Amniotic stem cell (primary cell): ENCODE results near the gene C12orf42.

Source experiments
- DNase-seq: peaks from one replicate; lab custom pipeline; 2025; lab: John Stamatoyannopoulos, UW

C12orf42 gene

DNA sequence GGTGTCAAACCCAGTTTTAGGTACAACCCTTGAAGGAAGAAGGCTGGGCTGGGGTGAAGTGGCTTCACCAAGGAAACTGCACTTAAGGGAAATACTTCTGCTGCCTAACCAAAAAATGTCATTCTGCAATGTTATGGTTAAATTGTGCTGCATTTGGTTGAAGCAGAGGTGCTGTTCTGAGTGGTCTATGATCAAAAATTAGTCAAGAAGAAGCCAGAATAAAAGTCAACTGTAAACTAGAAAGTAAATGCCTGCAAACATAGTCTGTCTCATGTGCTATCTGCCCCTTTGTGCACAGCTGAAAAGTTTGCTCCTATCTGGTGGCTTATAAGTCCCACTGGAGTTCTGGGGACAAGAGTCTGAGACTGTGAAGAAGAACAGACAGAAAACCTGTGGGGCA is 158.8 kb downstream of the C12orf42 start:
- DNase-seq = no peak

DNA sequence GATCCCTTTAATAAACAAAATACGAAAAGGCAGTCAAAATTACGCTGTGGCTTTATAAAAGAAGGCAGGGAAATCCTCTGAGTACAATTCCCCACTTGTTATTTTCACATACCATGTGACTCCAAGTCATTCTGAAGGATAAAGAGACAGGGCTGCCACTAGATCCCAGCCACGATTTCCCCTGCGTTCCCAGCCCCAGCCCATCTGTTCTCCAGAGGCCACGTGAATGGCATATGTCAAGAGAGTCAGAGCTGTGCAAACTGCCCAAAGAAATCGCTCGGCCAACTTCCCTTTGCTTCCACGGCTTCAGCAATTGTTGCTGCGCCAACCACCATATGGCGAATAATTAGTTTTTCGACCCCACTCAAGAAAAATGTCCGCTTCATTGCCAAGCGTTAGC is 161.3 kb downstream of the C12orf42 start:
- no peak for DNase-seq

DNA sequence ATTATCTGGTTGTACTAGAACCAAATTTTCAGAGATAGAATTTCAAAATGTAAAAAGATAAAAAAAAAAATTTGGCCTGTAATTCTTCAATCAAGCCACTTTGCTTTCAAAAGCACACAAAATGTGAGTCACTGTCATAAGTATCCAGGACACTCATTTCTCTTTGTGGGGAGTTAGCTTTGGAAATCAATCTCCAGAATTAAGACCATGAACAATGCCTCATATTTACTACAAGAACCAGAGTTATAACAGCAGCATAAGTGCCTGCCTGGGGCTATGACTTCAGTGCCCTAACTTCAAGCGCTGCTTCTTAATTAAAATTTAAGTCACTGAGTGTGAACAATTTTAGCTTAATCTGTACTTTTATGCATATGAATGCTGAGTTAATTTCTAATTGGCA is 162.1 kb downstream of the C12orf42 start:
- no peak for DNase-seq

DNA sequence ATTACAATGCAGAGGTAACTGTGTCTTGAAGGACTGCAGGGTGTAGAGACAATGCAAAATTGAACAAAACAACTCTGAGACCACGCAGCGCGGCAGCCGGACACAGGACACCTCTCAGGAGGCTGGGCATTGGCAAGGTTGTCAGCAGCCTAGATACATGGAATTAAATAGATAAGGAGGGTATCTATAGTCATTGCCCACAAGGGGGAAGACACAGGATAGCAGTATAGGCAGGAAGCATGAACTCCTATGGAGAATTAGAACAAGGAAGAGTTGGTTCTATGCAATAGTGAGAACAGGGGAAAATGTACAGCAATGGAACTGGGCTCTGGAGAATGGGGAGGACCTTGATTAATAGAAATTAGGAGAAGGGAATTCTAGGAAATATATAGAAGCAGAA is 164.1 kb downstream of the C12orf42 start:
- no peak for DNase-seq

DNA sequence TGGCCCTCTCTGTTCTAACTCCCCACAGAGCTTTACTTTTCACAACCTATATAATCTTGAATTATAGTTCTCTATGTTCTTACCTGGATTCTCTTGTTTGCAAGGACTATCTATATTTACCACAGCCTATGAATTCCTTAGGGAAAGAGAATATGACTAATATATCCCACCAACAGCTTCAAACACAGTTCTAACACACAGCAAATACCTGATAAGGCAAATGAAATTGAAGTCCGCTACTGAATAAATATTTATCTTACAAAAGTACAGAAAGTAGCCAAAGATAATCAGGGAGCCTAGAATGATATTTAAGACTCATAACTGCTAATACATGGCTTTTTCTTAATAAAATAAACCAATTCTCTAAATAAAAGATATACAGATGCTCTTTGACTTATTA is 165.1 kb downstream of the C12orf42 start:
- no peak for DNase-seq

DNA sequence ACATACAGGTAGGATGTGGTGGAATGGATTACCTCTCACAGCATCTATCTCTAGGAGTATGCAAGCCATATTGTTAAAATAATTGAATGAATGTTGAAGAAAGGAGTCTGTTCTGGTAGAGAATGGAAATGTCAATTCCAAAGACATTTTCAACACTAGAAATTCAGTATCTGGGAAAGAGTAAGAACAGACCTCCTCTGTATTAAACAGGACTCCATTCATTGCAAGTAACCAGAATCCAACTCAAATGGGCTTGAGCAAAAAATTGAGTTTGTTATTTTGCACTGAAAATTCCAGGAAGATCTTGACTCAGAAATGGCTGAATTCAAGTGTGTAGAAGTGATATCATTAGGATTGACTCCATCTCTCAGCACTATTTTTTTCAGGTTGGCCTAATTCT is 168.1 kb downstream of the C12orf42 start:
- DNase-seq = no peak

DNA sequence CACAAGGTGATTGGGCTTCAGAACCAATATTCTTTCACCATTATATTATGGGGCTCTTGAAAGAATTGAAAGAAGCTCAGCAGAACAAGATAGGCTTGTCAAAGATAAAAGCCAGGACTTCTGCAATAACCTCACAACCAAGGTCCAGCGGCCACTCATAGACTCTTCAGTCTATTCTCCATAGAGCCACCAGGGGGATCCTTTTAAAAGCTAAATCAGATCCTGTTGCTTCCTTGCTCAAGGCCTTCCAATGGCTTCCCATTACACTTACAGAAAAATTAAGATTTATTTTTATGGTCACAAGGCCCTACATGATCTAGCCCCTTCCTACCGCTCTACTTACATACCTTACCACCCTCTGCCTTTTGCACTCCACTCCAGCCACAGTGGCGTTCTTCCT is 169.6 kb downstream of the C12orf42 start:
- no peak for DNase-seq

DNA sequence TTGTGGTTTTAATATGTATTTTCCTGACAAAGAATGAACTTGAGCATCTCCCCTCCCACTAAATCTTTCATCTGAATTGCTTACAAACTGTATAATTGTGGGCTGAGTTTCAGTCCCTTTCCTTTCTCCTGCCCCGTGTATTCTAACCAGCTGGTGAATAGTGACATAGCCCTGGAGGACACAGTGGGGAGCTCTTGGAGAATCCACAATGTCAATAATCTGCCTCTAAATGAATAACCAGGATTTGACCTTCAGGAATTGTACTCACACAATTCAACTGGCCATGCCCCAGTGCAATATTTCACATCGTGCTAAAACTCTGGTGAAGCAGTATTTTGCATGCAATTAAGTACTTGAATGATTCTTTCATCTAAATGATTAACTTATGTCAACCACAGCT is 177.2 kb downstream of the C12orf42 start:
- DNase-seq = no peak

DNA sequence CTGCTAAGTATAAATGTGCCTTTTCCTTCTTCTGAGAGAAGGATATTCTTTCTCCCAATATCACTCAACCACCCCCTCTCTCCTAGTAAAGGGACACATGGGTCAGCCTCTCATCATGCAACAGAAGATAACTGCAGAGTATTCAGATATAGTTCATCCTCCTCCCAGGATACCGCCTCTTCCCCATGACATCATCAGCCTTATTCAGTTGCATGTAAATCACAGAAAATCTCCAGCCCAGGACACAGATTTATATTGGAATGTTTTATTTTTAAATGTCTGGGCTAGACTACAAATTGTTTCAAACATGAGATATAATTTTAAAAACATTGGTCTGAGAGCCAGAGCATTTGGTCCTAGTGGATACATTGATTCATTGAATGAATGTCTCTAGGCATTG is 178.5 kb downstream of the C12orf42 start:
- DNase-seq = no peak

DNA sequence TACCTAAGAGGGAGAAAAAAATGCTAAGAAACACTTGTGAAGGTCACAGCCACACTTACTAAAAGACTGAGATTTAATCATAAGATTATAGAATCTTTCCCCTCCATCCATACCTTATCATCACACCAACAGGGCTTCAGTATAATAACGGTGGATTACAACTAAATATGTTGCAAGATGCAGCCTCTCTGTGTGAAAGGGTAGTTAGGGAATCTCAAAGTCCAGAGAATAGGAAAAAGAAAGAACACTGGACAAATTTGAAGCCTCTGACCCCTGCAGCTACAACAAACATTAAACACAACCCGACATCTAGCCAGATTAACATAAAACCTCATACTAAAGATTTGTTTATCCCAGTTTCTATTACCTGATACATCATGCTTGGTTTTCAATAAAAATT is 181.0 kb downstream of the C12orf42 start:
- DNase-seq = no peak

DNA sequence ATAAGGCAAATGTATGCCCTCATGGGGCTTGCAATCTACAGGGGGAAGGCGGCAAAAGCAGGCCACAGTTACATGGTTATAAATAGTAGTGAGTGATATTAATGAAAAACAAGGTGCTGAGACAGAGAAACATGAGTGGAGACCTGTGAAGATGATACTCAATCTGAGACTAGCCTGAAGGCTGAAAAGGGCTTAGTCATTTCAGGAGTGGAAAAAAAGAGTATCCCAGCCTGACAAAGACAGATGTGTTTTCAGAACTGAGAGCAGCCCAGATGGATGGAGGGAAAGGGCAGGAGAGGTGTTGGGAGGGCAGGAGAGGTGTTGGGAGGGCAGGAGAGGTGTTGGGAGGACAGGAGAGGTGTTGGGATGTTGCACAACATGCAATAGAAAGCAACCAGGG is 181.9 kb downstream of the C12orf42 start:
- no peak for DNase-seq

DNA sequence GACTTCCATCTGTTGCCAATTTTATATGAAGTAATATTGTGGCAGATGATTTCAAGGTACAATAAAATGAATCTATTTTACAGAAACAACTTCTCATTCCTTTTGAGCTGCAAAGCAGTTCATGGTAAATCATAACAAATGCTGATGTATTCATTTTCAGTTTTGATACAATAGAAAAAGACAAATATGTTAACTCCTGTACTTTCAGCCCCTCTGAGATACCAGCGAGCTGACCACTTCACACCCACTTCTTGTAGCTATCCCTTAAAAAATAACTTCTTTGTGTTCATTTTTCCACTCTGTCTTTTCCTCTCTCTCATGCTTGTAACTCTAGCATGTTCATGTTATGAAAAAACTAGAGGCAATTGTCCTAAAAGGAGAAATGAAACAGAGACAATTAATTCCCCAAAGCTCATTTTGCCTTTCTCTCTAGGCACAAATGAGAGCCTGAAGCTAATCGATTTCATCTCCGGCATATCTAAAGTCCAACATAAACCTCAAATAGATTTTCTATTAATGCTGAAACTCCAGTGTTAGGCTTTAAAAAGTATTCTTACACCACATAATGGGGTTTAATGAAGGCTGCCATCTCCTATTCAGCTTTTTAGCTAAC is 182.9 kb downstream of the C12orf42 start:
- no peak for DNase-seq

DNA sequence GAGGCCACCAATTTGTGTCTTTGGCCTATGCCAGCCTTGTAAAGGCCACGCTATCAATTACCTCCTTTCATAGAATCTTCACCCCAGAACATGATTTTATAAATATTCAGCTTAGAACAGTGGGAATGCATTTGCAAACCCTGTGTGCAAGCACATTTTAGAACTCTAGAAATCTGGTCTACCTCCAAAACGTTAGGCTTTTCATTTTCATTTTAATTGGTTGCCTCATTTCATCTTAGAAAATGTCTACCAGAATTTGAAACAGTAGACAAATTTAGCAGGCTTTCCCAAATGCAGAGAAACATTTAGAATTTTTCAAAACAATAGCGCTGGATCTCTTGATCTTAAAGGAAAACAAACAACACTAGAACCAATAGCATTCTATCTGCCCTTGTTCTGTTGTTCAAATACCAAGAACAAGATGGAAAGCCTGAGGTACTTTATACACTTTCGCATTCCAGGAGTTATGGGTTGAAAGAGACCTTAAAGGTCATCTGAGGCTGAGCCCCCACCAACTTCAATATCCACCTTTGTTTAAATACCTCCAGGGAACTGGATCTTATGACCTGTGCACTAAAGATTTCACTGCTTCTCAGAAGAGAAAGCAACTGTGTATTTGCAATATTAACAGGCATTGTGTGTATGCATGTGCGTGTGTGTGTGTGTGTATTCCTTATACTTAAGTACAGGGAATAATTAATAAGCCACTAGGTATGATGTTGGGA is 185.1 kb downstream of the C12orf42 start:
- DNase-seq = no peak

DNA sequence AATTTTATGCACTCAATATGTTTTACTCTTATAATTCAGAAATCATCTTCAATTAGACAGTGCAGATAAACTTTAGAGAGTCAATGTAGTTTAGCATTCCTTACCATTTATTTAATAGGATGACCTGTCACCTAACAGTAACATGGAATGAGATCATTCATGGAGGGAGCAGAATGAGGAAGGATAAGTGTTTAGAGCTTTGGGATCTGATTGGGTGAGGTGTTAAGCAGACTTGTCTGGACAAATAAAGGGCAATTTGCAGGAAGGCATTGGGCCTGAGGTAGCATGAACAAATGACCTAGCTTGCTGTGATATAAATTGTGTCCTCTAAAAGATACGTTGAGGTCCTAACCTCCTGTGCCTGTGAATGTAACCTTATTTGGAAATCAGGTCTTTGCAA is 187.4 kb downstream of the C12orf42 start:
- DNase-seq = no peak

DNA sequence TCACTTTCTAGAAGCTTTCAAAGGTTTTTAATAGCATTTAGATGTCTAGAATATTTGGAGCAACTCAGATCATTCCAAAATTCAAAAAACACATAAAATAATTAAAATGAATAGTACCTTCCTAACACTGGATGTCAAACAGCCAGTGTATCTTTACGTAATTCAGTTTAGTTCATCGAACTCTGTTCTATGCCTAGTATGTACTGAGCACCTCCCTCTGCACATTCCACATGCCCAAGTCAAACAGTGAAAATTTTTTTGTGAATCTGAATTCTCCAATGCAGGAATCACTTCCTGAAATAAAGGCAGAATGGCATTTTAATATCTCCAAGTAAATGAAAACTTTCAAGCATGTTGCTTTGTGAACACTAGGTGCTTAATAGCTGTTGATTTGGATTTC is 192.3 kb downstream of the C12orf42 start:
- DNase-seq = no peak

DNA sequence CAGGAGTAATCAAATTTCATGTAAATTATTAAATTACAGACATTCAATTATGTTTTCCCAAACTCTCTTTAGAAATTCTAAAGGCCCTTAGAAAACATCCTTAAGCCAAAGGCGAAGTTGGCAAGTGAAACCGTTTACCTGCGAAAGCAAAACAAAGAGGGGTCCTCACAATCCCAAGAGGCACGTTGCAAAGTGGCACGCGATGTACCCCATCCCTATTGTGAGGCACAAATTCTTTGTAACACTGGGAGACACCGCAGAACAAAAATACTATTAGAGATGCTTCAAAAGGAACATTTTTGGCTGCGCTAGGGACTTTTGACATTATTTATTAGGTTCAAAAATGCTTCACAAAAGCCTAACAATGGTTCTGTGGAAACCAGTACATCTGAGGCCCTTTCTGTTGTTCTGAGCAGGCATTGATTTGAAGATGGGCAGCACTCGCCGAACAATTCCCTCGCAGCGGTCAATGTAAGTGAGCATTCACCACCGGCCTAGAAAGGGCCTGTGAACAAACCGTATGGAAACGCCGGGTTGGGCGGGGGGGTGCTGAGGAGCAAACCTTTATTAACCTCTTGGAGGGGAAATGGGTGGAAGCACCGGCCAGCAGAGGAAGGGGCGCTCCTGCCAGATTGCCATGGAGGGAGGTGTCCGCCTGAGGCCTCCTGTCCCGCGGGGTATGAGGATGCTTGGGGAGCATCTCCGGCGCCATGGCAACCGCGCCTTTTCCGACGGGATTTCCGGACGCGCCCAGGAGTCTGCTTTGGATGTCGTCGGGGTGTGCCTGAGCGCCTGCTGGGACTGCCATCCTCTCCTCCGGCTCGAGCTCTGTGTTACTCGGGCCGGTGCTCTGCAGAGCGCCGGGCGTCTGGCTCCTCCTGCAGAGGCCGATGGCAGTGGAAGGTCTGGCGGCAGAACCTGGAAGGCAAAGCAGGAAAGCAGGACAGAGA is 193.9 kb downstream of the C12orf42 start:
- no peak for DNase-seq

DNA sequence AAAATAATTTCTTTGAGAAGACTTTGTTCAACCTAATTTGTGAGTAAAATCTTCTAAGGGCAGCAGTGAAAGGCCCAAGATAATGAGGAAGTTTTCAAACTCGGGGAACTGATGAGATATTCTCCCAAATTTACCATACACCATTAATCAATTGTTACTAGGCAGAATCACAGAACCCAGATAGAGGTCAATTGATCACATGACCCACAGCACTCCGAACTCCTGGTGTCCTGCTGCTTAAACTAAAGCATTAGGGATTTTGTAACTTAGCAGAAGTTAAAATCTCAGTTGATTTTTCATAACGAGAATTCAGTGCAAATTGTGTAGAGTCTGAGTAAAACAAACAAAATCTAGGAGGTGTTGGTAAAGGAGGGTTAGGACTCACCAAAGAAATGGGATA is 207.8 kb downstream of the C12orf42 start:
- DNase-seq = no peak

DNA sequence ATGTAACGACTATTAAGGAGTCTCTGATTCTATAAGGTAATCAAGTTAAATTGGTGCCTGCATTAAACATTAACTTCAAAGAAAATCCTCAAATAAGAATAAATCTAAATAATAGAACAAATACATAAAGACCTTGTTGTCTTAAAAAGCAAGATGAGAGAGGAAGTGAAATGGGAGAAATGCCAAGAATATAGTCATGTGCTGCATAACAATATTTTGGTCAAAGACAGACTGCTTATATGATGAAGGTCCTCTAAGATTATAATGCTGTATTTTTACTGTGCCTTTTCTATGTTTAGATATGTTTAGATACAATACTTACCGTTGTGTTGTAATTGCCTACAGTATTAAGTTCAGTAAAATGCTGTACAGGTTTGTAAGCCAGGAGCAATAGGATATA is 213.6 kb downstream of the C12orf42 start:
- no peak for DNase-seq

DNA sequence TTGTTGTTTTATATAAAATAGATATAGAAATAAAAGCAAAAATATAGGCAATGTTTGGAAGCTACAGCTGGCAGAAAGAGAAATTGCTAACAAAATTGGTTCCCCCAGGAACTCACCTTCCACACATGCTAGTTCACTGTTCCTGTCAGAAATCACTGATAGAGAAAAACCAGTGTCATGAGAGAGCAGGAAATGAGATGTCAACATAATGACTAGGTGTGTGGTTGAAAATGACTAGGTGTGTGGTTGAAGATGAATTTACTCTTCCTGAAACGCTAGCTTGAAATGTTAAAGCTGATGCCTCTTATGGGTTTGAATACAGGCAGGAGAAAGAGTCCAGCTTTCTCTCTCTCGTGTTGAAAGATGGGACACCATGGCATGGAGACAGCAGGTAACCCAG is 216.3 kb downstream of the C12orf42 start:
- DNase-seq = no peak

DNA sequence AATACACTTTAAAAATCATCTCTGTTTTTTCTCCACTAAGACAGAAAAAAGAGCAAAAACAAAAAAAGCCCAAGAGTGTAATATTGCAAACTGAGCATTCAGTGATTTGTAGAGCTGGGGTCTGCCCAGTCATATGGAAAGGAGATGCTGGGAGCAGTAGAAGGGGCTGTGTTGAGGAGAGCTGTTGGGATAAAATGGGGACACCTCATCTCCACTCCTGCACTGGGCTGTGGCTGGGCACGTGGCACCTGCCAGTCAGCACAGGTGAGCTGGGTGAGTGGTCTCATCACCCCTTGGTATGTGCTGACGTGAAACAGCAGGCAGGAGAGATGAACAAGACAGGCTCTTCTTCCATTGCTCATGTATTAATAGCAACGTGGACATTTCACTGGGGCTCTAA is 217.4 kb downstream of the C12orf42 start:
- no peak for DNase-seq

DNA sequence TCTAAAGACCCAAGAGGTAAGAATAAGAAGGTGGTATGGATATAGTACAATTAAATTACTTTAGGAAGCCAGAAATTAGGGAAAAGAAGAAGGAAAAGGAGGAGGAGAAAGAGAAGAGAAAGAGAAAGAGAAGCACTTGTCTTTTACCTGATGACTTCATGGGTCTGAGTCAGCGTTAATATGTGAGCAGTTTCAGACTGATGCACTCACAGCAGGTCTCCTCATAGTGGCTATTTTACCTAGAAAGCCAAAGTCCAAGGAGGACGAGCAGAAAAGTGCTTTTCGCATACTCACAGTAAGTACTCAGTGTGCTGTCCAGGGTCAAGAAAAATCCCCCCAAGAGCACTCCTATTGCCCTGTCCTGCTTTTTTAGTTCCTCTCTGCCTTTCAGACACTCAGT is 222.1 kb downstream of the C12orf42 start:
- DNase-seq = no peak

DNA sequence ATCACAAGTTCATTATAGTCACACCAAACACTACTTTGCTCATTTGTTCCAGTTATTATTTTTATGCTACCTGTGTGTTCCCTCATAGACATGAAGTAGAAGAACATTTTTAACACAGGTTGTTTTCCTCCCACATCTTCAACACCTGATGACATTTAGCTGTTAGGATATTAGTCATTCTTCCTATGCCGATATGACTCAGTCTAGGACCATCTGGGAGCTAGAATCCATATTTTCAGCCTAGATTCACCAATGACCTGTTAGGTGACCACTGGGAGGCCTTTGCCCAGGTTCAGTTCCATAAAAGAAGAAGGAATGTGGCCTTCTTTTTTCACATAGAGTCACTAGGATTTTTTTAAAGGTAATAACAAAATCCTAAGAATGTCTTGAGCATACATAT is 222.8 kb downstream of the C12orf42 start:
- no peak for DNase-seq

DNA sequence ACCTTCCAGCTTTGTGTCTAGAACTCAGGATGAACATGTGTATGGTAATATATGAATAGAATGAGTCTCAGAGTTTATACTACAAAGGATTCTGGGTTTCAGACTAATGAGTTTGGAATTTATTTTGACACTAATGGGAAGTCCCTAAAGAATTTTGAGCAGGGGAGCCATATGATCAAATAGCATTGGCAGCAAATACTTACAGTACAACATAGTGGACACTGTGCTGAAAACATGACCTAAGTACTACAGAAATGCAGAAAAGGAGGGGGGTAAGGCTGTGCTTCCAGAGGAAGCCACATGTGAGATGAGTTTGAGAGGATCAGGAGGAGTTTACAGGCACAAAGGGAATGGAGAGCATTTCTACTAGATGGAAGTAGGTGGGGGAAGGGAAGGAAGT is 225.8 kb downstream of the C12orf42 start:
- DNase-seq = no peak
